Measurements from ENCODE around the gene HECW1.
"Not testable (repeated sequence)": the region's sequence is repeated elsewhere in the genome, so short reads cannot be mapped to it uniquely, and the experiment has no call there.

DNA sequence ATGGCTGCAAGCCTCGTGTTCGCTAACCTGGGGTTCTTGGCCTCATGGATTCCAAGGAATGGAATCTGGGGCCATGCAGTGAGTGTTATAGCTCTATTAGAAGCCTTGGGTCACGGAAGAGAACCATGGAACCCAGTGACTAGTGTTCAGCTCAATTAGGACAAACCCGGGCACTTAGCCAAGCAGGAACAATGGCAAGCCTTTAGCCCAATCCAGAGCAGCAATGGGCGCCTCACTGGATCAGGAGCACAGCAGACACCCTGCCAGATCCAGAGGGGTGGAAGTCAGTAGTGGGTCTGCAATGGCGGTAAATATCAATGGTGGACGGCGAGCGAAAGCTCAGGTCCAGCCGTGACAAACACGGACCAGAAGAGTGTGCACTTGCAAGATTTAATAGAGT, 98.1 kb downstream of the HECW1 start:
- TF ChIP-seq, protein P1, sequence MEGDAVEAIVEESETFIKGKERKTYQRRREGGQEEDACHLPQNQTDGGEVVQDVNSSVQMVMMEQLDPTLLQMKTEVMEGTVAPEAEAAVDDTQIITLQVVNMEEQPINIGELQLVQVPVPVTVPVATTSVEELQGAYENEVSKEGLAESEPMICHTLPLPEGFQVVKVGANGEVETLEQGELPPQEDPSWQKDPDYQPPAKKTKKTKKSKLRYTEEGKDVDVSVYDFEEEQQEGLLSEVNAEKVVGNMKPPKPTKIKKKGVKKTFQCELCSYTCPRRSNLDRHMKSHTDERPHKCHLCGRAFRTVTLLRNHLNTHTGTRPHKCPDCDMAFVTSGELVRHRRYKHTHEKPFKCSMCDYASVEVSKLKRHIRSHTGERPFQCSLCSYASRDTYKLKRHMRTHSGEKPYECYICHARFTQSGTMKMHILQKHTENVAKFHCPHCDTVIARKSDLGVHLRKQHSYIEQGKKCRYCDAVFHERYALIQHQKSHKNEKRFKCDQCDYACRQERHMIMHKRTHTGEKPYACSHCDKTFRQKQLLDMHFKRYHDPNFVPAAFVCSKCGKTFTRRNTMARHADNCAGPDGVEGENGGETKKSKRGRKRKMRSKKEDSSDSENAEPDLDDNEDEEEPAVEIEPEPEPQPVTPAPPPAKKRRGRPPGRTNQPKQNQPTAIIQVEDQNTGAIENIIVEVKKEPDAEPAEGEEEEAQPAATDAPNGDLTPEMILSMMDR (optimal IDR thresholded peaks at IDR 0.05 in 1 of 3, IDR thresholded peaks at IDR 0.05 in 1 of 3, conservative IDR thresholded peaks at IDR 0.05 in 1 of 3; ENCODE audit: extremely low read depth in 1 of 3, insufficient read depth in 2 of 3, low read length in 3 of 3) = not testable (repeated sequence)
- TF ChIP-seq EZH2 (IDR thresholded peaks at IDR 0.05; ENCODE audit: low read length) = not testable (repeated sequence)

All from keratinocyte (primary cell).